ENCODE data around the gene NOL6.
"Not testable (repeated sequence)": the region's sequence is repeated elsewhere in the genome, so short reads cannot be mapped to it uniquely, and the experiment has no call there.

NOL6 gene, protein sequence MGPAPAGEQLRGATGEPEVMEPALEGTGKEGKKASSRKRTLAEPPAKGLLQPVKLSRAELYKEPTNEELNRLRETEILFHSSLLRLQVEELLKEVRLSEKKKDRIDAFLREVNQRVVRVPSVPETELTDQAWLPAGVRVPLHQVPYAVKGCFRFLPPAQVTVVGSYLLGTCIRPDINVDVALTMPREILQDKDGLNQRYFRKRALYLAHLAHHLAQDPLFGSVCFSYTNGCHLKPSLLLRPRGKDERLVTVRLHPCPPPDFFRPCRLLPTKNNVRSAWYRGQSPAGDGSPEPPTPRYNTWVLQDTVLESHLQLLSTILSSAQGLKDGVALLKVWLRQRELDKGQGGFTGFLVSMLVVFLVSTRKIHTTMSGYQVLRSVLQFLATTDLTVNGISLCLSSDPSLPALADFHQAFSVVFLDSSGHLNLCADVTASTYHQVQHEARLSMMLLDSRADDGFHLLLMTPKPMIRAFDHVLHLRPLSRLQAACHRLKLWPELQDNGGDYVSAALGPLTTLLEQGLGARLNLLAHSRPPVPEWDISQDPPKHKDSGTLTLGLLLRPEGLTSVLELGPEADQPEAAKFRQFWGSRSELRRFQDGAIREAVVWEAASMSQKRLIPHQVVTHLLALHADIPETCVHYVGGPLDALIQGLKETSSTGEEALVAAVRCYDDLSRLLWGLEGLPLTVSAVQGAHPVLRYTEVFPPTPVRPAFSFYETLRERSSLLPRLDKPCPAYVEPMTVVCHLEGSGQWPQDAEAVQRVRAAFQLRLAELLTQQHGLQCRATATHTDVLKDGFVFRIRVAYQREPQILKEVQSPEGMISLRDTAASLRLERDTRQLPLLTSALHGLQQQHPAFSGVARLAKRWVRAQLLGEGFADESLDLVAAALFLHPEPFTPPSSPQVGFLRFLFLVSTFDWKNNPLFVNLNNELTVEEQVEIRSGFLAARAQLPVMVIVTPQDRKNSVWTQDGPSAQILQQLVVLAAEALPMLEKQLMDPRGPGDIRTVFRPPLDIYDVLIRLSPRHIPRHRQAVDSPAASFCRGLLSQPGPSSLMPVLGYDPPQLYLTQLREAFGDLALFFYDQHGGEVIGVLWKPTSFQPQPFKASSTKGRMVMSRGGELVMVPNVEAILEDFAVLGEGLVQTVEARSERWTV

GRCh38 chr9:33473643-33474352 lies at the start of gene NOL6:
Gene NOL6 (minus strand): TSS chr9:33473924. CDS start chr9:33473842, 82 bp downstream.
- peak; percentile 99 for DNase-seq

GRCh38 chr9:33521861-33522260 lies 48.1 kb upstream of the NOL6 start:
- DNase-seq: not testable (repeated sequence)

- DNase-seq: not testable (repeated sequence)
Measured at GRCh38 chr9:33517934-33518577, 44.3 kb upstream of the NOL6 start.

DNA sequence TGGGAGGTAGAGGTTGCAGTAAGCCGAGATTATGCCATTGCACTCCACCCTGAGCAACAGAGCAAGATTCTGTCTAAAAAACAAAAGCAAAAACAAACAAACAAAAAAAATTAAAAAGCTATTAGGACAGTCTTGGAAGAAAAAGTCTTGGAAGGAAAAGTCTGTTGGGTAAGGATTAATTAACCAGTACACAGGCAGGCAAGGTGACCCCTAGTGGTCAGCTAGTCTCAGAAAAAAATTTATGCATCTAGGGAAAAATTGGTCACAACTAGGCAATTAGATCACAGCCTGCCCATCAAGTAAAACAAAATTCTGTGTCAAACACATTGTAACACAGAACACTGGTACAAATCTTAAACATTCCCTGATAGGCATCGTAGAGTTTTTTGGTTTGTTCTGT lies 43.6 kb upstream of the NOL6 start:
- DNase-seq: no peak

- DNase-seq: not testable (repeated sequence)
Measured at GRCh38 chr9:33516397-33516796, 42.7 kb upstream of the NOL6 start.

DNA sequence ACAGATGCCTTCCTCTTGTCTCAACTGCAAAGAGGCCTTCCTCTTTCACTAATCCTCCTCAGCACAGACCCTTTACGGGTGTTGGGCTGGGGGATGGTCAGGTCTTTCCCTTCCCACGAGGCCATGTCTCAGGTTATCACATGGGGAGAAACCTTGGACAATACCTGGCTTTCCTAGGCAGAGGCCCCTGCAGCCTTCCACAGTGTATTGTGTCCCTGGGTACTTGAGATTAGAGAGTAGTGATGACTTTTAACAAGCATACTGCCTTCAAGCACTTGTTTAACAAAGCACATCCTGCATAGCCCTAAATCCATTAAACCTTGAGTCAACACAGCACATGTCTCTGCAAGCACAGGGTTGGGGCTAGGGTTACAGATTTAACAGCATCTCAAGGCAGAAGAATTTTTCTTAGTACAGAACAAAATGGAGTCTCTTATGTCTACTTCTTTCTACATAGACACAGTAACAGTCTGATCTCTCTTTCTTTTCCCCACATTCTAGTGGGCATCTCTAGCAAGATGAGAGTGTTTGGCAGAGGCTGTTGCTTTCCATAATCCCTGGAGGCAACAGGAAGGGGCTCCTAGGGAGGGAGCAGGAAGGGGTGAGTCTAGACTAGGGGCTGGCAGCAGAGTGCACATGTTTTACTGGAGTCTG lies 41.7 kb upstream of the NOL6 start:
- DNase-seq: peak; percentile 30

- not testable (repeated sequence) for DNase-seq
Measured at GRCh38 chr9:33512535-33512934, 38.8 kb upstream of the NOL6 start.

DNA sequence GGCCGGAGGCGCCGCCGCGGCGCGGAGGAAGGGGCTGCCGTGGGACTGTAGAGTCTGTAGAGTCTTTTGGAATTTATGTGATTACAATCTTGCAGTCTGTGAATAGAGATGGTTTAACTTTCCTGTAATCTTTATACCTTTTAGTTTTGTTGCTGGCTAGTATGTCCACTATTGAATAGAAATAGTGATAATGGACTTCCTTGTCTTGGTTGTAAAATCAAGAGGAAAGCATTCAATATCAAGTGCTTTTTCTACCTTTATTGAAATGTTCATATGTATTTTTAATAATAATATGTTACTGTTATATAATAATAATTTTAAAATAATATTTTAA lies 37.4 kb upstream of the NOL6 start:
- not testable (repeated sequence) for DNase-seq

- DNase-seq: peak; percentile 39
Measured at GRCh38 chr9:33510262-33511183, 36.8 kb upstream of the NOL6 start.

- no peak for DNase-seq
Measured at GRCh38 chr9:33506626-33507370, 33.1 kb upstream of the NOL6 start.

GRCh38 chr9:33498387-33498786 lies 24.7 kb upstream of the NOL6 start:
- DNase-seq: no peak

GRCh38 chr9:33493819-33494218 lies 20.1 kb upstream of the NOL6 start:
- DNase-seq: not testable (repeated sequence)

GRCh38 chr9:33489066-33489465 lies 15.3 kb upstream of the NOL6 start:
- no peak for DNase-seq

DNA sequence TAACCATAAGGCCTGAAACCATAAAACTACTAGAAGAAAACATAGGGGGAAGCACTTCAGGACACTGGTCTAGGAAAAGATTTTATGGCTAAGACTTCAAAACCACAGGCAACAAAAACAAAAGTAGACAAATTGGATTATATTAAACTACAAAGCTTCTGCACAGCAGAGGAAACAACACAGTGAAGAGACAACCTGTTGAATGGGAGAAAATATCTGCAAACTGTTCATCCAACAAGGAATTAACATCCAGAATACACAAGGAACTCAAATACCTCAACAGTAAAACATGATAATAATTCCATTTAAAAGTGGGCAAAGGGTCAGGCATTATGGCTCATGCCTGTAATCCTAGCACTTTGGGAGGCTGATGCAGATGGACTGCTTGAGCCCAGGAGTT lies 11.6 kb upstream of the NOL6 start:
- DNase-seq: not testable (repeated sequence)

- DNase-seq: no peak
Measured at GRCh38 chr9:33480976-33481375, 7.3 kb upstream of the NOL6 start.

DNA sequence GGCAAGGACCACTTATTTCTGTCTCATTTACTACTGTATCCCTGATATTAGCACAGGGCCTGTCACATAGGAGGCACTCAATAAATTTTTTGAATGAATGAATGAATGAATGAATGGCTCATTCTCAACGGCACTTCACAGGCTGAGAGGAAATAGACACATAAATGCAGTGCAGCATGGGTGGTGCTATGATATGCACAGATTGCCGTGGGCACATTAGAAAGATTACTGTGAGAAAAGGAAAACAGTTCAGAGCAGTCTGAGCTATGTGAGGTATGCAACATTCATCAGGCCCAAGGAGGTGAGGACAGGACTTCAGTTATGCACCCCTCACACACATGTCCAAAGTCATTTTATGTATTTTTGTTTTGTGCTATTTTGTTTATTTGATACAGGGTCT lies 6.4 kb upstream of the NOL6 start:
- no peak for DNase-seq

DNA sequence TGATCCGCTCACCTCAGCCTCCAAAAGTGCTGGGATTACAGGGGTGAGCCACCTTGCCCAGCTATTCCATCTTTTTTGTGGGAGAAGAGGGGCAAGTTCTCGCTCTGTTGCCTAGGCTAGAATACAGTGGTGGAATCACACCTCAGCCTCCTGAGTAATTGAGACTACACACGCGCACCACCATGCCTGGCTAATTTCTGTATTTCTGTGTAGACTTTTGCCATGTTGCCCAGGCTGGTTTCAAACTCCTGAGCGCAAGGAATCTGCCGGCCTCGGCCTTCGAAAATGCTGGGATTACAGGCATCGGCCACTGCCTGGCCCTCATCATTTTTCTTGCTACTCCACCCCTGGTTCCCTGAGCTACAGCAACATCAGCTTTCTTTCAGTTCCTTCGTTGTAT lies 2.8 kb upstream of the NOL6 start:
- DNase-seq: no peak

DNA sequence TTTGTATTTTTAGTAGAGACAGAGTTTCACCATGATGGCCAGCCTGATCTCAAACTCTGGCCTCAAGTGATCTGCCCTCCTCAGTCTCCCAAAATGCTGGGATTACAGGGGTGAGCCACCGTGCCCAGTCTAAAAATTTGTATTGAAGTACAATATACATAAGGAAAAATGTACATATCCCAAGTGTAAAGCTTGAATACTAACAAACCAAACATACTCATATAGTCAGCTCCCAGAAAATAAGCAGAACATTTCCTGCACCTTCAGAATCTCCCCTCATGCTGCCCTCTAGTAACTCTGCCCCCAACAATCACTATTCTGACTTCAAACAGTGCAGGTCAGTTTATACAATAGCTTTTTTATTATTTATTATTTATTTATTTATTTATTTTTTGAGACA lies 1.6 kb upstream of the NOL6 start:
- no peak for DNase-seq

GRCh38 chr9:33472881-33473615 lies 676 bp downstream of the NOL6 start:
- no peak for DNase-seq

Measured in NCI-H2029 (cell line).